LNCaP clone FGC (cell line): ENCODE data around the gene GGN.

Source experiments
- DNase-seq: peaks from one replicate; pipeline ENCODE4 v3.0.0-alpha.2; 2011; ENCODE audit warnings: low read depth
- H3K4me3 ChIP-seq: 2 replicates; pipeline ENCODE4 v1.5.1; 2011; ENCODE audit warnings: mild to moderate bottlenecking, low read depth, low read length, control low read depth
- CTCF ChIP-seq: IDR thresholded peaks from 2 replicates; pipeline ENCODE4 v1.5.1; 2012; ENCODE audit warnings: mild to moderate bottlenecking; ENCODE audit not compliant: control insufficient read depth, insufficient read depth; ENCODE audit errors: extremely low read depth

GGN gene

GRCh38 chr19:38386971-38387549 lies 774 bp downstream of the GGN start:
- no peak overlapping the region for H3K4me3 ChIP-seq
- TF ChIP-seq CTCF, result no peak
- DNase-seq, result no peak

GRCh38 chr19:38386300-38386970 lies 1.4 kb downstream of the GGN start:
- no peak overlapping the region for H3K4me3 ChIP-seq
- no peak for DNase-seq
- TF ChIP-seq CTCF, result no peak

- no peak overlapping the region for H3K4me3 ChIP-seq
- DNase-seq, result no peak
- no peak for TF ChIP-seq CTCF
These were observed 2.0 kb downstream of the GGN start for GRCh38 chr19:38385804-38386257.

- H3K4me3 ChIP-seq, result no peak overlapping the region
- TF ChIP-seq CTCF, result no peak
- no peak for DNase-seq
These were observed 2.6 kb downstream of the GGN start for GRCh38 chr19:38385057-38385803.

- no peak for DNase-seq
- no peak overlapping the region for H3K4me3 ChIP-seq
- TF ChIP-seq CTCF, result peak; percentile 19; the same call in 1 of the 2 replicates
These were observed 3.4 kb downstream of the GGN start for GRCh38 chr19:38384209-38385027.

- no peak overlapping the region for H3K4me3 ChIP-seq
- TF ChIP-seq CTCF, result no peak
- no peak for DNase-seq
These were observed 4.1 kb downstream of the GGN start for GRCh38 chr19:38383743-38384142.
